Activated T-cell treated with anti-CD3 and anti-CD28 coated beads, Interleukin-2, amount 50 U/mL, for 4 hours (primary cell): ENCODE measurements around the gene PFN1. TPM values are rescaled to one million over a fixed set of nuclear protein-coding genes. Genes with fewer than 3 reads are reported as not detected.
A peak's percentile ranks its signal among the peaks of the same experiment; 100 is the strongest.

Experiments used
- ATAC-seq, 2 donors: fragments of 200-7000 bp; cut with Tn5 transposase; one replicate each; pipeline ENCODE4 v1.10.0; 2021
- DNase-seq: peaks from one replicate; pipeline ENCODE4 v3.0.0-alpha.2; 2020
- H3K27me3 Mint-ChIP-seq: one replicate; pipeline ENCODE4 v1.8.0; 2021; ENCODE audit warnings: low read depth, mixed read lengths
- H3K36me3 Mint-ChIP-seq: one replicate; pipeline ENCODE4 v1.8.0; 2022; ENCODE audit warnings: mixed read lengths; ENCODE audit not compliant: insufficient read depth
- H3K4me1 Mint-ChIP-seq: one replicate; pipeline ENCODE4 v1.8.0; 2021; ENCODE audit warnings: low read depth, mixed read lengths
- H3K4me3 Mint-ChIP-seq: one replicate; pipeline ENCODE4 v1.8.0; 2021; ENCODE audit warnings: mild to moderate bottlenecking, moderate library complexity, mixed read lengths
- H3K9me3 Mint-ChIP-seq: one replicate; pipeline ENCODE4 v1.8.0; 2021; ENCODE audit warnings: mixed read lengths
- total RNA-seq, 3 donors: library from RNA; stranded (reverse); gene quantifications; one replicate each; pipeline ENCODE4 v1.2.1, GENCODE V29; 2021

The PFN1 gene
- total RNA-seq, 3 donors from 2014 or later, result 1,652 to 1,716 (median 1,674) TPM

DNA sequence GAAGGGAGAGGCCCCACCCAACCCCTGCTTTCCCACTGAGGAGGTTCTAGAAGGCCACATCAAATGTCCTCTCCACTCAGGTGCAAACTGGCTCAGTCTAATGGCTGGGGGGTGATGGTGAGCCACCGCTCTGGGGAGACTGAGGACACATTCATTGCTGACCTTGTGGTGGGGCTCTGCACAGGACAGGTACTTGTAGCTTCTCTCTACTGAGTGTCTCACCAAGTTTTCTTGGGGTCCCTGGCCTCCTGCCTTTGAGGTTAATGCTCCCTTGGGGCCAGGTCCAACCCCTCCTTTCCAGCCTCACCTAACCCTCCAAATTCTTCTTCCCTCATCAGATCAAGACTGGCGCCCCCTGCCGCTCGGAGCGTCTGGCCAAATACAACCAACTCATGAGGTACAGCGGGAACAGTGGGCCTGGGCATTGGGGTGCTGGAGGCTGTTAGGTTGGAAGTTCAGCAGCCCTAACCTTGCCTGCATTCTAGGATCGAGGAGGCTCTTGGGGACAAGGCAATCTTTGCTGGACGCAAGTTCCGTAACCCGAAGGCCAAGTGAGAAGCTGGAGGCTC, 8.2 kb upstream of the PFN1 start:
- H3K27me3 Mint-ChIP-seq, result no peaks in the 10 kb centered on the region
- DNase-seq (peak; percentile 44), ATAC-seq (peak in 1 of 2 donors; percentile 40)
- H3K9me3 Mint-ChIP-seq, result no peaks in the 10 kb centered on the region
- peaks cover 16% of the 10 kb centered on the region for H3K36me3 Mint-ChIP-seq
- H3K4me3 Mint-ChIP-seq, result no peak overlapping the region
- peaks cover 7% of the 10 kb centered on the region for H3K4me1 Mint-ChIP-seq

DNA sequence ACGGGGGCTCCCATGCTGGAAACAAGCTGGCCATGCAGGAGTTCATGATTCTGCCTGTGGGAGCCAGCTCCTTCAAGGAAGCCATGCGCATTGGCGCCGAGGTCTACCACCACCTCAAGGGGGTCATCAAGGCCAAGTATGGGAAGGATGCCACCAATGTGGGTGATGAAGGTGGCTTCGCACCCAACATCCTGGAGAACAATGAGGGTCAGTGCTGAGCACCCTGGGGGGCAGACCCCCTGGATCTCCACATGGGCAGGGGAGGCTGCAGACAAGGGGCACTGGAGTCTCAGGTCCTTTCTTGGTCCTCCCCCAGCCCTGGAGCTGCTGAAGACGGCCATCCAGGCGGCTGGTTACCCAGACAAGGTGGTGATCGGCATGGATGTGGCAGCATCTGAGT, 6.8 kb upstream of the PFN1 start:
- DNase-seq (no peak), ATAC-seq (no peak)
- Mint-ChIP-seq H3K36me3 (peaks cover 11% of the 10 kb centered on the region), H3K4me3 (no peak overlapping the region), H3K4me1 (peaks cover 19% of the 10 kb centered on the region), H3K9me3 (no peaks in the 10 kb centered on the region), H3K27me3 (no peaks in the 10 kb centered on the region)

- peaks cover 19% of the 10 kb centered on the region for H3K4me1 Mint-ChIP-seq
- no peaks in the 10 kb centered on the region for H3K27me3 Mint-ChIP-seq
- no peaks in the 10 kb centered on the region for H3K36me3 Mint-ChIP-seq
- ATAC-seq (no peak), DNase-seq (no peak)
- H3K4me3 Mint-ChIP-seq, result no peak overlapping the region
- H3K9me3 Mint-ChIP-seq, result no peaks in the 10 kb centered on the region
Observed at GRCh38 chr17:4953451-4953961, 5.2 kb upstream of the PFN1 start.

DNA sequence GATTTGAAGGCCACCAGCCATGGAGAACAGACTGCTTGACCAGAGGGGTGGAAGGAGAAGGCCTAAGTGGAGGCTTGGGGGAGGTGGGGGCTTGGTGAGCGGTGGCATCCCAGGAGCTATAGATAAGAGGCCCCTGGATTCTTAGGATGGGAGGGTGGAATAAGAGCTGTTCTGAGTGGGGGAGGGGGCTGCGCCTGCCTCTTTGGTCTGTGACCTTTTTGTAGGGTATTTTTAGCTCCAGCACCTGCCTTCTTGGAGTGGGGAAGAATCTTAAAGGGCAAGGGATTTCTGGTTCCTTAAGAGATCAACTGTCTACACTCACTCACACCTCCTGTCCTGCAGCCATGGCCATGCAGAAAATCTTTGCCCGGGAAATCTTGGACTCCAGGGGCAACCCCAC, 3.2 kb upstream of the PFN1 start:
- Mint-ChIP-seq H3K4me3 (peak overlapping the region; percentile 86), H3K9me3 (no peaks in the 10 kb centered on the region), H3K4me1 (peaks cover 20% of the 10 kb centered on the region), H3K27me3 (no peaks in the 10 kb centered on the region), H3K36me3 (peaks cover 7% of the 10 kb centered on the region)
- DNase-seq (no peak), ATAC-seq (no peak)

DNA sequence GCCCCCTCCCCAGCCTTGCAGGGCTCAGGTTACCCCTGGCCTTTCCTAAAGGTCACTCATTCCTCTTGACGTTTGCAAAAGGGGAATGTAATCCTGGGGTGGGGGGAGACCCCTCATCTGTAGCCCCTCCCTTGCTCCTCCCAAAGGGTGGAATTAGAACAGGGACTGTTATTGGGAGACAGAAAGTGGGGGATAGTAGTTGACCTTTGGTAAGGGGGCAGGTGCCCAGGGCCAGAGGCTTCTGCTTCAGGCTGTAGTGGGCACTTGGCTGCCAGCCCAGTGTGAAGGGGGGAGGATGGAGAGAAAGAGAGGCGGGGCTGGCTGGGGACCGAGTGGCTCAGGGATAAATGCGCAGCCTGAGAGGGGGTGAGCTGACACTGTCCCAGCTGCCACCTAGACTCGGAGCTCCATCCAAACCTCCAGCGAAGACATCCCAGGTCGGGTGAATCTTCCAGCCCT, 2.4 kb upstream of the PFN1 start, which contains the start of gene ENO3:
Gene ENO3, plus strand, starts transcription at position 374 of the 459 bp plus-strand sequence. CDS start 711 bp downstream, outside the sequence.
- no peak for DNase-seq
- H3K36me3 Mint-ChIP-seq, result peaks cover 12% of the 10 kb centered on the region
- no peak for ATAC-seq
- no peaks in the 10 kb centered on the region for H3K27me3 Mint-ChIP-seq
- H3K4me3 Mint-ChIP-seq, result peak within 1 kb of the TSS; percentile 86
- no peaks in the 10 kb centered on the region for H3K9me3 Mint-ChIP-seq
- H3K4me1 Mint-ChIP-seq, result peaks cover 19% of the 10 kb centered on the region

DNA sequence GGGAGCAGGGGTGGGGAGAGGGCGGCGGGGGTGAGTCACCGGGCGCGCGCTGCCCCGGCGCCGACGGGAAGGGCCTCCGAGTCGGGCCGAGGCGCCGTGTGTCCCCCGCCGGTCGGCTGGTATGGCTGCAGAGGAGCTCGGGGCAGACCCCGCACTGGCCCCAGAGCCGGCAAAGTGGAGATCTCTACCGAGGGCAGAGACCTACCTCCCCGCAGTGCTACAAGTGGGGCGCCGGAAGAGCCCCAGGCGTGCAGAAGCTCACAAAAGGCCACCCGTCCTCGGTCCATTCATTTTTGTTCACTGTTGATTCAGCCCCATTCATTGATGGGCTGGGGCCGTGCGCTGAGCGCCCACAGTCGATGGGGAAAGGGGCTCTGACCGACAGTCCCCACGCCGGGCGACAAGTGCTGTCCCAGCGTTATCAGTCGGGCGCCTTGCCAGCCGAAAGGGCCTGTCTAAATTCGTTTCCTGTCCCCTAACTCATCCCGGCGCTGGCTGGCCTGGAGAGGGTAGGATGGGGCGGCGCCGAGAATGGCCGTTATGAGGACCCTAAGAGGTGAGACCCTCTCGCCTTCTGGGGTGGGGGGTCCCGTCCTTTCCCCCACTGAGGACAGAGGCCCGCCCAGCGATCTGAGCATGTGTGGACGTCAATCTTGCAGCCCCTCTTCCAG, 1.9 kb upstream of the PFN1 start:
- ATAC-seq (peak; percentile 17 to 21), DNase-seq (peak; percentile 65)
- Mint-ChIP-seq H3K9me3 (no peaks in the 10 kb centered on the region), H3K36me3 (peaks cover 18% of the 10 kb centered on the region), H3K4me1 (peaks cover 25% of the 10 kb centered on the region), H3K4me3 (peak overlapping the region; percentile 86), H3K27me3 (no peaks in the 10 kb centered on the region)

DNA sequence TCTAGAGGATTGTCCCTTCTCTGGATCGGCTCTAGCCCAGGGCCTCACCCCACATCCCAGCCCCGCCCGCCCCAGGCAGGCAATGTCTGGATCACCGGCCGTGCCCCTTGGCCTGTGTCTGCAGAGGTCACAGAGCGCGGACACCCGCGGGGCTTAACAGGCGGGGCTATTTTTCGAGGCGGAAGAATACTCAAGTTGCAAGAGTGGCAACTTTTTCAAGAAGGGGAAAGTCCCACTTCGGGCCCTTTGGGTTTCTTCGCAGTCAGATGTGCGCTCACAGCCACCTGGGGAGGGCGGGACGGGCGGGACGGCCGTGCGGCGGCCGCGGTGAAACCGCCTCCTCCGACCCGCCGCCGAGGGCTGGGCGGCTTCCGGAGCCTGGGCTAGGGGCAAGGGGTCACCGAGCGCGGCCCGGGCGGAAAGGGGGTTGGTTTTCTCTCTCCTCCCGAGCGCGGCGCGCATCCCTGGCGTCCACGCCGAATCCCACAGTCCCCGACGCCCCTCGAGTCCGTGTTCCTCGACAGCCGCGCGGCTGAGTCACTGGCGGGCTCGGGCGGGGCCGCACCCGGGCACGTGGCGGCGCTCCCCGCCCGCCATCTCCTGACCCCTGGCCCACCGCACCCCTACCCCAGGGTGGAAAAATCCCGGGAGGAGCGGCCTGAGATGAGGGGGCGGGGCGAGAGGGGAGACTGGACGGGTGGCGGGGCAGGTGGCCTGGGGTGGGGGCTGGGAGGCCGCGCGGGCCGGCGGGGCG, 1.2 kb upstream of the PFN1 start:
- ATAC-seq (peak; percentile 36 to 44), DNase-seq (peak; percentile 71)
- Mint-ChIP-seq H3K4me1 (peaks cover 32% of the 10 kb centered on the region), H3K36me3 (peaks cover 24% of the 10 kb centered on the region), H3K4me3 (peak overlapping the region; percentile 94), H3K27me3 (no peaks in the 10 kb centered on the region), H3K9me3 (no peaks in the 10 kb centered on the region)

DNA sequence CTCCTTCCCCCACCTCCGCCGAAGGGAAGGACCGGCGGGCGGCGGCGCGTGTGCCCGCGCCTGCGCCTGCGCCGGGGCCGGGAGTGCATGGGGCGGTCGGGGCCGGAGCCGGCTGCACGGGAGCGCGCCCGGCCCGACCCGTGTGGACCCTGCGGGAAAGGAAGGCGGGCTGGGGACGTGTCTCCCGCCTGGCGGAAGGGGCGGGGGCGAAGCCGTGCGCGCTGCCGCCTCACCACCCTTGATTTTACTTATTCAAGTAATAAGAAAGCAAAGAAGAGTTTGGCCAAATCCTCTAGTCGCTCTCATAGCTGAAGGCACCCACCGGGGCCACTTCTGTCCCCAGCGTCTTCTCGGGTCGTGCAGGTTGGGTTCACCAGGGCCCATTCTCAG, 596 bp upstream of the PFN1 start:
- Mint-ChIP-seq H3K27me3 (no peaks in the 10 kb centered on the region), H3K4me1 (peaks cover 37% of the 10 kb centered on the region), H3K36me3 (peaks cover 28% of the 10 kb centered on the region), H3K4me3 (peak overlapping the region; percentile 94), H3K9me3 (no peaks in the 10 kb centered on the region)
- DNase-seq (peak; percentile 55), ATAC-seq (peak; percentile 44 to 47)

- Mint-ChIP-seq H3K9me3 (no peaks in the 10 kb centered on the region), H3K36me3 (peaks cover 33% of the 10 kb centered on the region), H3K4me1 (peaks cover 51% of the 10 kb centered on the region), H3K27me3 (no peaks in the 10 kb centered on the region), H3K4me3 (peak overlapping the region; percentile 94)
- ATAC-seq, result peak; percentile 27 to 29
- peak; percentile 59 for DNase-seq
Observed at GRCh38 chr17:4947411-4948165, 742 bp downstream of the PFN1 start.

DNA sequence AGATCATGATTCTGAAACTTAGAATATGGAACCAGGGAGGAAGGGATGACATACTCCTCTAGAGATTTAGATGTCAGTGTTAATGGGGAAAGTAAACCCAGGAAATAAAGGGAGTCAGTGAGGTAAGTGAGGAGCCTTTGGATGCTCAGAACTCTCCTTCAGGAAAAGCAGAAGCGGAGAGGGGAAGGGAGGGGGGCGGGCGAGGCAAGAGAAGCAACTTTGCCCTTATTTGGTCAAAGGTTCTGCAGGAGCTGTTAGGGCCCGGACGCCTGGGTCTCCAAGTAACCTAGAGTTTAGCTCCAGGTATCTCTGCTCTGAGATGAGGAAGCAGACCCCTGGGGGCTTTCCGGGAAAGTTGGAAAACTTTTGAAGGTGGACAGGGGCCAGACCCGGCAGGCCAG, 1.3 kb downstream of the PFN1 start:
- Mint-ChIP-seq H3K4me1 (peaks cover 57% of the 10 kb centered on the region), H3K4me3 (peak overlapping the region; percentile 94)

GRCh38 chr17:4946312-4946976, 1.9 kb downstream of the PFN1 start:
- Mint-ChIP-seq H3K36me3 (peaks cover 38% of the 10 kb centered on the region), H3K9me3 (no peaks in the 10 kb centered on the region), H3K27me3 (no peaks in the 10 kb centered on the region), H3K4me3 (peak overlapping the region; percentile 94), H3K4me1 (peaks cover 62% of the 10 kb centered on the region)
- no peak for DNase-seq
- ATAC-seq, result no peak

More for the DNA sequence above, 1.3 kb downstream of the PFN1 start:
- H3K9me3 Mint-ChIP-seq, result no peaks in the 10 kb centered on the region
- no peaks in the 10 kb centered on the region for H3K27me3 Mint-ChIP-seq
- DNase-seq (no peak), ATAC-seq (no peak)
- H3K36me3 Mint-ChIP-seq, result peaks cover 33% of the 10 kb centered on the region

DNA sequence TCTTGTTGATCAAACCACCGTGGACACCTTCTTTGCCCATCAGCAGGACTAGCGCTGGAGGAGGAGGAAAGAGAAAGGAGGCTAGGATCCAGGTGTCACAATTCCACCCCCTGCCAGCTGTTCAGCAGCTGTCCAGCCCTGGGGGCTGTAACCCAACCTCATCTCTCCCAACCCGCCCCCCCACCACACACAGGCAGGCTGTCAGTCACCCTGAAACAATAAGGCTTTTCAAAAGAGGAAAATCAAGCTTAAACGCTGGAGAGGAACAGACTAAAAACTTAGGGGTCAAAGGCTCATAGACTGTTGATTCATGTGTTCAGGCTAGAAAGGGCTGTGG, 2.4 kb downstream of the PFN1 start:
- ATAC-seq, result no peak

DNA sequence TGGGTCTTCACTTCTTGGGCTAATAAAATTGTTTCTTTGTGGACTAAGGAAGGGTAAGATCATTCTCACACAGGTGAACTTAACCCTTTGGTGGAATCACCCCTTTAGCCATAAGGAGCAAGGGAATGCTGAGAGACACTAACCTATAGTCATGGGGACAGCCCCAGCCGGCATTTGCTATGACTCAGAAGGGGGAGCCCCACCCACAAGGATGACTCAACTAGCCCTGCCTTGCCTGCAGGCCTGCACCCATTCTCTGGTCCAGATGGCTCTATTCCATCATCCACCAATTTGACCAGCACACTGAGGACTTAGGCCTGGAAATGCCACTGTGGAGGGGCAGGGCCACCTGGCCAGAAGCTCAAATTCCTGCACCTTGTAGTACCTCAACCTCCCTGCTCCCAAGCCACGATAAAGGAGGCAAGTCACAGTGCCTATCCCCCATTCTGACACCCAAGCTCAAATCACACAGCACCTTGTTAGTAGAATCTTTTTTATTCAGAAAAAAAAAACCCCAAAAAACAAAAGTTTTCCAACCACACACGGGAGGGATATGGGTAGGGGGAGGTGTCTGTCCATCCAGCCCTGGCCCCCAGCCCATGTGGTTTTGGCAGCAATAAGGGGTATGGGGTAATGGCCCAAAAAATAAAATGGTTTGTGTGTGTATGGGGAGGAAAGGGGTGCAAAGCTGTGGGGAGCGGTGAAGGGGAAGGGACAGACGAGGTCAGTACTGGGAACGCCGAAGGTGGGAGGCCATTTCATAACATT, 3.0 kb downstream of the PFN1 start:
- ATAC-seq (peak; percentile 32 to 33), DNase-seq (peak; percentile 80)
- peaks cover 58% of the 10 kb centered on the region for H3K4me1 Mint-ChIP-seq
- no peaks in the 10 kb centered on the region for H3K27me3 Mint-ChIP-seq
- no peaks in the 10 kb centered on the region for H3K9me3 Mint-ChIP-seq
- H3K4me3 Mint-ChIP-seq, result peak overlapping the region; percentile 94
- peaks cover 43% of the 10 kb centered on the region for H3K36me3 Mint-ChIP-seq

More for the DNA sequence above, 2.4 kb downstream of the PFN1 start:
- no peaks in the 10 kb centered on the region for H3K9me3 Mint-ChIP-seq
- peaks cover 64% of the 10 kb centered on the region for H3K4me1 Mint-ChIP-seq
- DNase-seq, result no peak
- H3K4me3 Mint-ChIP-seq, result peak overlapping the region; percentile 94
- H3K27me3 Mint-ChIP-seq, result no peaks in the 10 kb centered on the region
- peaks cover 43% of the 10 kb centered on the region for H3K36me3 Mint-ChIP-seq
